BJ (cell line): ENCODE results near the gene MARK2. TPM values are rescaled to one million over a fixed set of nuclear protein-coding genes. Genes with fewer than 3 reads are reported as not detected.

ENCODE experiments used
- CTCF ChIA-PET: fragments of 350-600 bp; formaldehyde crosslinking; extraction: SDS; loops from one replicate; lab custom pipeline; 2021; ENCODE audit warnings: antibody characterized with exemption, inconsistent platforms; lab: Yijun Ruan, JAX
- POLR2A ChIA-PET: fragments of 300-600 bp; sonication (Branson Sonifier 250); formaldehyde crosslinking; extraction: SDS; loops from one replicate; lab custom pipeline; 2021; ENCODE audit warnings: antibody characterized with exemption; lab: Charles Lee
- DNase-seq: peaks from one replicate; pipeline ENCODE4 v3.0.0-alpha.2; 2011; ENCODE audit warnings: low read depth
- H3K27me3 ChIP-seq: 2 replicates; pipeline ENCODE4 v1.6.0; 2011; ENCODE audit warnings: low read length; ENCODE audit not compliant: control insufficient read depth, insufficient read depth
- H3K36me3 ChIP-seq: 2 replicates; pipeline ENCODE4 v1.5.1; 2011; ENCODE audit warnings: low read length; ENCODE audit not compliant: control insufficient read depth, insufficient read depth
- H3K4me3 ChIP-seq: 2 replicates; pipeline ENCODE4 v1.5.1; 2011; ENCODE audit warnings: low read depth, mild to moderate bottlenecking, control low read depth, low read length
- polyA plus RNA-seq: library from polyadenylated mRNA; depleted of rRNA; stranded (reverse); fragments of >200 nt; gene quantifications from 2 replicates; pipeline ENCODE4 v1.2.3, GENCODE V29; 2011
- TF ChIP-seq, protein P1 (sequence below): IDR thresholded peaks from 2 replicates; pipeline ENCODE4 v1.5.1; 2011; ENCODE audit warnings: low read depth, mild to moderate bottlenecking, control low read depth, inconsistent platforms, low read length, moderate library complexity; ENCODE audit not compliant: insufficient read depth

The MARK2 gene
- polyA plus RNA-seq, 1 experiment = 13.8 TPM

GRCh38 chr11:63917692-63918506 is 79.0 kb downstream of the MARK2 start:
- POLR2A ChIA-PET = interaction anchor here (0.7 kb wide), 1 partner anchor 388 kb away, joined by 4 read pairs; the partner anchor contains the start of gene ESRRA
- Histone ChIP-seq H3K4me3 (peak overlapping the region; percentile 57), H3K36me3 (no peaks in the 10 kb centered on the region), H3K27me3 (peaks cover 2% of the 10 kb centered on the region; the same call in 1 of the 2 replicates)
- DNase-seq = no peak
- TF ChIP-seq, protein P1, sequence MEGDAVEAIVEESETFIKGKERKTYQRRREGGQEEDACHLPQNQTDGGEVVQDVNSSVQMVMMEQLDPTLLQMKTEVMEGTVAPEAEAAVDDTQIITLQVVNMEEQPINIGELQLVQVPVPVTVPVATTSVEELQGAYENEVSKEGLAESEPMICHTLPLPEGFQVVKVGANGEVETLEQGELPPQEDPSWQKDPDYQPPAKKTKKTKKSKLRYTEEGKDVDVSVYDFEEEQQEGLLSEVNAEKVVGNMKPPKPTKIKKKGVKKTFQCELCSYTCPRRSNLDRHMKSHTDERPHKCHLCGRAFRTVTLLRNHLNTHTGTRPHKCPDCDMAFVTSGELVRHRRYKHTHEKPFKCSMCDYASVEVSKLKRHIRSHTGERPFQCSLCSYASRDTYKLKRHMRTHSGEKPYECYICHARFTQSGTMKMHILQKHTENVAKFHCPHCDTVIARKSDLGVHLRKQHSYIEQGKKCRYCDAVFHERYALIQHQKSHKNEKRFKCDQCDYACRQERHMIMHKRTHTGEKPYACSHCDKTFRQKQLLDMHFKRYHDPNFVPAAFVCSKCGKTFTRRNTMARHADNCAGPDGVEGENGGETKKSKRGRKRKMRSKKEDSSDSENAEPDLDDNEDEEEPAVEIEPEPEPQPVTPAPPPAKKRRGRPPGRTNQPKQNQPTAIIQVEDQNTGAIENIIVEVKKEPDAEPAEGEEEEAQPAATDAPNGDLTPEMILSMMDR = no peak
- CTCF ChIA-PET = interaction anchor here (0.6 to 3.8 kb wide), 8 partner anchors 11 to 150 kb away, joined by 3 to 15 read pairs (median 4); partner anchors contain the start of gene MARK2

- ChIA-PET CTCF (interaction anchor here (1.1 to 2.9 kb wide), 4 partner anchors 12 to 80 kb away, joined by 3 to 15 read pairs (median 4); partner anchors contain the start of gene MARK2), POLR2A (no interaction called here)
- no peak for DNase-seq
- Histone ChIP-seq H3K4me3 (no peak overlapping the region), H3K27me3 (peaks cover 2% of the 10 kb centered on the region; the same call in 1 of the 2 replicates), H3K36me3 (no peaks in the 10 kb centered on the region)
- TF ChIP-seq, protein P1 = no peak
Observed at GRCh38 chr11:63918507-63919191, 79.7 kb downstream of the MARK2 start.

- TF ChIP-seq, protein P1 = no peak
- ChIA-PET CTCF (interaction anchor here (1.2 to 2.2 kb wide), 4 partner anchors 13 to 83 kb away, joined by 3 to 9 read pairs (median 6); partner anchors contain the start of gene MARK2), POLR2A (interaction anchor here (0.6 kb wide), 1 partner anchor 81 kb away, joined by 3 read pairs; no protein-coding TSS in a partner anchor)
- peaks cover 2% of the 10 kb centered on the region; the same call in 1 of the 2 replicates for H3K27me3 ChIP-seq
- H3K36me3 ChIP-seq = no peaks in the 10 kb centered on the region
- no peak for DNase-seq
- H3K4me3 ChIP-seq = peak overlapping the region; percentile 3; the same call in 1 of the 2 replicates
Observed at GRCh38 chr11:63919267-63920125, 80.6 kb downstream of the MARK2 start.

DNA sequence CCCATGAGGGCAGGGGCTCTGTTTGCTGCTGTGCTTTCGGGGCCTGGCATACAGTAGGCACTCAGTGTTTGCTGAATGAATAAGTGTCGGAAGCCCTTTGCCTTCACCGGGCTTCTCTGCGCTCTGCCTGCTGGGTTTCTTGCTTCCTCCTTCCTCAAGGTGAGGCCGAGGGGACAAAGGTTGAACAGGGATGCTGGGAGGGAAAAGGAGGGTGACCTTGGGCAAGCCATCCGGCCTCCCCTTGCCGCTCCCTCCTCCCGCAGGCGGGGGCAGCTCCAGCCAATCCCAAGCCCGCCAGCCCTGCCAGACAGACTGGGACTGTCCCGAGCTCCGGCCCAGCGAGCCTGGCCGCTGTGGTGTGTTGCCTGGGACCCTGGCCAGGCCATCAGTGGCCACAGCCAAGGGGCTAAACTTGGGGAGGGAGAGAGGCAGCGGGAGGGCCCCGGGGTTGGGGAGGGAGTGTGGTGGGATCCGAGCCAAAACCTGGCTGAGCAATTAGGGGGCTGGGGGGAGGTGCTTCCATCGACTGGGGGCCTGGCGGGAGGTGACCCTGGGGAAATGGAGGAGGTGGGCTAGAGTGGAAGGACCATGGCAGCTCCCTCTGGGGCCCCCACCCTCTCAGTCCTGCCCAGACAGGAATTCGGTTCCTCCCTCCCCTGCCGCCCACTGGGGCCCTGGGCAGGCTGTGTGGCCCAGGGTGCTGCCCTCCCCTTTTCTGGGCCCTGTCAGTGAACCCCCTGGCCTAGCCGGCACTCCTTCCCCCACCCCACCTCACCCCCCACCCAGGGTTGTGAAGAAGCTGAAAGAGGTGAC is 81.4 kb downstream of the MARK2 start:
- DNase-seq = no peak
- TF ChIP-seq, protein P1 = no peak
- ChIA-PET CTCF (interaction anchor here (0.8 to 2.2 kb wide), 9 partner anchors 10 to 86 kb away, joined by 3 to 11 read pairs (median 4); partner anchors contain the start of gene MARK2), POLR2A (no interaction called here)
- H3K4me3 ChIP-seq = no peak overlapping the region
- H3K36me3 ChIP-seq = no peaks in the 10 kb centered on the region
- peaks cover 2% of the 10 kb centered on the region; the same call in 1 of the 2 replicates for H3K27me3 ChIP-seq
